Measurements from ENCODE around the gene CDKL2. TPM values are rescaled to one million over a fixed set of nuclear protein-coding genes. Genes with fewer than 3 reads are reported as not detected.
A peak's percentile ranks its signal among the peaks of the same experiment; 100 is the strongest.

CDKL2 gene
- total RNA-seq (10 to 100 TPM; 11.3 to 11.9 TPM), polyA plus RNA-seq (ENCODE audit: insufficient read depth, low read depth, low replicate concordance) (41.0 TPM)
- long read RNA-seq, donor 1, result 0 reads
- long read RNA-seq, donor 2, result 0 reads

GRCh38 chr4:75630174-75630936 is at the start of gene CDKL2:
CDKL2 (minus strand) TSS chr4:75630528; CDS start chr4:75625988, 4,540 bp downstream.
- Histone ChIP-seq H3K4me1 (no peaks in the 10 kb centered on the region), H3K4me3 (peak within 1 kb of the TSS; percentile 57 to 69), H3K27ac (peak within 1 kb of the TSS in 1 of 2 donors; percentile 52), H3K36me3 (ENCODE audit: low read depth, missing control alignments) (no peaks in the 10 kb centered on the region), H3K27me3 (no peaks in the 10 kb centered on the region), H3K9me3 (no peaks in the 10 kb centered on the region)
- 3 to 8% methylated on average over 23 to 57 of the region's 57 CpGs for WGBS, 2 donors
- TF ChIP-seq POLR2A (IDR thresholded peaks at IDR 0.05) (no peak), CTCF (IDR thresholded peaks at IDR 0.05) (no peak)
- peak; percentile 92 for DNase-seq
- intact Hi-C loops (cut with DNase I; ENCODE audit: low total_unique reads), result no loop called here

DNA sequence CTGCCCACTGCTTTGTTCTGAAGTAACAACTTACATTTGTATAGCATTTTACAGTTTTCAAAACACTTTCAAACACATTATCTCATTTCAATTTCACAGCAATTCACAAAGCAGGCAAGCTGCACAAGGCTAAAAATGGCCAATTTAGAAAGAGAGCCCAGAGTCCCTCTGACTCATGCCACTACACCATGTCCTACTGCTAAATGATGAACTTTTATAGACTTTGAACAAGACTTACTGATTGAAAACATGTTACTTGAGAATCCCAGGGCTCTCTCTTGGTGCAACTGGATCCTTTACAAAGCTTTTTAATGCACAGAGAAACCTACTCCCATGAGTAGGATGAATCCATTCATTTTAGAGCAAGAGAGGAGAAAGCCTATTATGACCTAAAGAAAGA is 48.6 kb upstream of the CDKL2 start:
- H3K4me1 ChIP-seq, result no peaks in the 10 kb centered on the region
- H3K27me3 ChIP-seq, result no peaks in the 10 kb centered on the region
- intact Hi-C loops (cut with DNase I; ENCODE audit: low total_unique reads), result loop anchor here (10.0 kb wide), 1 partner anchor 46 kb away; the partner anchor contains the start of gene USO1
- H3K9me3 ChIP-seq, result no peaks in the 10 kb centered on the region
- no peak overlapping the region for H3K4me3 ChIP-seq
- no peaks in the 10 kb centered on the region for H3K36me3 ChIP-seq (ENCODE audit: low read depth, missing control alignments)
- H3K27ac ChIP-seq, result no peak overlapping the region
- no peak for DNase-seq
- TF ChIP-seq POLR2A (IDR thresholded peaks at IDR 0.05) (no peak), CTCF (IDR thresholded peaks at IDR 0.05) (no peak)

- Histone ChIP-seq H3K4me3 (no peak overlapping the region), H3K36me3 (ENCODE audit: low read depth, missing control alignments) (no peaks in the 10 kb centered on the region), H3K9me3 (no peaks in the 10 kb centered on the region), H3K27me3 (no peaks in the 10 kb centered on the region), H3K4me1 (no peaks in the 10 kb centered on the region), H3K27ac (no peak overlapping the region)
- DNase-seq, result no peak
- intact Hi-C loops (cut with DNase I; ENCODE audit: low total_unique reads), result loop anchor here (10.0 kb wide), 1 partner anchor 46 kb away; the partner anchor contains the start of gene USO1
- TF ChIP-seq CTCF (IDR thresholded peaks at IDR 0.05), result no peak
- TF ChIP-seq POLR2A (IDR thresholded peaks at IDR 0.05), result no peak
These were observed 48.1 kb upstream of the CDKL2 start for GRCh38 chr4:75678473-75678872.

GRCh38 chr4:75675004-75675531 is 44.7 kb upstream of the CDKL2 start:
- Histone ChIP-seq H3K9me3 (no peaks in the 10 kb centered on the region), H3K27ac (no peak overlapping the region), H3K36me3 (ENCODE audit: low read depth, missing control alignments) (no peaks in the 10 kb centered on the region), H3K4me1 (peaks cover 4% of the 10 kb centered on the region), H3K4me3 (no peak overlapping the region), H3K27me3 (no peaks in the 10 kb centered on the region)
- 70 to 79% methylated on average over 11 of the region's 11 CpGs for WGBS, 2 donors
- no peak for DNase-seq
- intact Hi-C loops (cut with DNase I; ENCODE audit: low total_unique reads), result loop anchor here (10.0 kb wide), 1 partner anchor 50 kb away; the partner anchor contains the start of gene USO1
- TF ChIP-seq POLR2A (IDR thresholded peaks at IDR 0.05) (no peak), CTCF (IDR thresholded peaks at IDR 0.05) (no peak)

All from testis (tissue), 5 donors.